ENCODE results near the gene TMEM178B.

Gene TMEM178B

GRCh38 chr7:141480953-141481352 is 407.1 kb downstream of the TMEM178B start:
- DNase-seq = no peak
- intact Hi-C loops (cut with DNase I; ENCODE audit: low total_unique reads) = no loop called here
- no peak overlapping the region for H3K4me3 ChIP-seq
- H3K27me3 ChIP-seq = no peaks in the 10 kb centered on the region
- no peak for TF ChIP-seq CTCF (IDR thresholded peaks at IDR 0.05)
- H3K36me3 ChIP-seq = no peaks in the 10 kb centered on the region
- no peaks in the 10 kb centered on the region for H3K4me1 ChIP-seq
- no peaks in the 10 kb centered on the region for H3K9me3 ChIP-seq
- no peak overlapping the region for H3K27ac ChIP-seq

- Histone ChIP-seq H3K4me1 (no peaks in the 10 kb centered on the region), H3K9me3 (no peaks in the 10 kb centered on the region), H3K36me3 (no peaks in the 10 kb centered on the region), H3K27ac (no peak overlapping the region), H3K4me3 (no peak overlapping the region), H3K27me3 (no peaks in the 10 kb centered on the region)
- no peak for TF ChIP-seq CTCF (IDR thresholded peaks at IDR 0.05)
- intact Hi-C loops (cut with DNase I; ENCODE audit: low total_unique reads) = no loop called here
- DNase-seq = no peak
Observed at GRCh38 chr7:141481971-141482370, 408.1 kb downstream of the TMEM178B start.

GRCh38 chr7:141483044-141483443 is 409.2 kb downstream of the TMEM178B start:
- Histone ChIP-seq H3K27ac (no peak overlapping the region), H3K36me3 (no peaks in the 10 kb centered on the region), H3K9me3 (no peaks in the 10 kb centered on the region), H3K4me1 (no peaks in the 10 kb centered on the region), H3K27me3 (no peaks in the 10 kb centered on the region), H3K4me3 (no peak overlapping the region)
- TF ChIP-seq CTCF (IDR thresholded peaks at IDR 0.05) = no peak
- no peak for DNase-seq
- intact Hi-C loops (cut with DNase I; ENCODE audit: low total_unique reads) = no loop called here

GRCh38 chr7:141484907-141485306 is 411.0 kb downstream of the TMEM178B start:
- H3K27ac ChIP-seq = no peak overlapping the region
- H3K27me3 ChIP-seq = no peaks in the 10 kb centered on the region
- intact Hi-C loops (cut with DNase I; ENCODE audit: low total_unique reads) = no loop called here
- H3K4me3 ChIP-seq = no peak overlapping the region
- H3K36me3 ChIP-seq = no peaks in the 10 kb centered on the region
- no peak for TF ChIP-seq CTCF (IDR thresholded peaks at IDR 0.05)
- no peaks in the 10 kb centered on the region for H3K9me3 ChIP-seq
- DNase-seq = no peak
- H3K4me1 ChIP-seq = no peaks in the 10 kb centered on the region

GRCh38 chr7:141486959-141487358 is 413.1 kb downstream of the TMEM178B start:
- no peak for DNase-seq
- TF ChIP-seq CTCF (IDR thresholded peaks at IDR 0.05) = no peak
- intact Hi-C loops (cut with DNase I; ENCODE audit: low total_unique reads) = no loop called here
- no peak overlapping the region for H3K4me3 ChIP-seq
- H3K36me3 ChIP-seq = no peaks in the 10 kb centered on the region
- H3K9me3 ChIP-seq = no peaks in the 10 kb centered on the region
- no peak overlapping the region for H3K27ac ChIP-seq
- no peaks in the 10 kb centered on the region for H3K27me3 ChIP-seq
- no peaks in the 10 kb centered on the region for H3K4me1 ChIP-seq

GRCh38 chr7:141490474-141490873 is 416.6 kb downstream of the TMEM178B start:
- H3K27me3 ChIP-seq = no peaks in the 10 kb centered on the region
- no peak for DNase-seq
- intact Hi-C loops (cut with DNase I; ENCODE audit: low total_unique reads) = no loop called here

More at GRCh38 chr7:141490474-141490873, 416.6 kb downstream of the TMEM178B start:
- Histone ChIP-seq H3K9me3 (no peaks in the 10 kb centered on the region), H3K27ac (no peak overlapping the region), H3K36me3 (no peaks in the 10 kb centered on the region), H3K4me3 (no peak overlapping the region), H3K4me1 (no peaks in the 10 kb centered on the region)
- no peak for TF ChIP-seq CTCF (IDR thresholded peaks at IDR 0.05)
